DMS79 (cell line): Measurements from ENCODE around the gene ITPK1.
"Not testable (repeated sequence)": the region's sequence is repeated elsewhere in the genome, so short reads cannot be mapped to it uniquely, and the experiment has no call there.

Source experiments
- DNase-seq: peaks from one replicate; lab custom pipeline; 2025; lab: John Stamatoyannopoulos, UW

ITPK1 gene

DNA sequence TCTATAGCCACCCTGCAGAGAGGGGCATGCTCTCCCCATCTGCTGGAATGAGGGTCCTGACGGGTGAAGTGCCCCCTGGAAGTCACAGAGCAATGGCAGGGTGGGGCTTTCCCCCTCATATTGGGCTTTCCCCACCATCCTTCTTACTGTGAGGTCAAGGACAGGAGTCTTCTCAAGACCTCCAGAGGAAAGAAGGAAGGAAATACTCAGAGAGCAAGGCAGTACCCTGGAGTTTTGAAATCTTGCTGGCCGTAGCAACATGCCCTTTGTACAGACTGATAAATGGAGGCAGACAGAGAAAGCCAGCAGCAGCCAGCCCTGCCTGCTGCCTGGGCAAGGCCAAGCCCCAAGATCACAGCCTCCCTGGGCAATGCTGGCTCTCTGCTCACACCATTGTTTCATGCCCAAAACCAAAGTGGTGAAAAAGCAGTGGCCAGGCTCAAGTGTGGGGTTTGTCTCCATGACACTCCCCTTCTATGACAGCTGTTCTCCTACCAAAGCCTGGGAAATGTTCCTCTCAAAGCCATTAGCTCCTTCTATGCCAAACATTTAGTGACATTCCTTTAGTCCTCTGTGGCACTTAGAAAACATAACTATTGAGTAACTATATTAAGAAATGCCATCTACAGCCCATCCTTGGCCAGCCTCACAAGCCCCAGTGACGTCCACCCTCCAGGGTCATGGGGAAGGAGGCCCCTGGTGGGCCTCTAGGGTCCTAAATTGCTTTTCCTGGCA, 13.2 kb upstream of the ITPK1 start:
- no peak for DNase-seq

DNA sequence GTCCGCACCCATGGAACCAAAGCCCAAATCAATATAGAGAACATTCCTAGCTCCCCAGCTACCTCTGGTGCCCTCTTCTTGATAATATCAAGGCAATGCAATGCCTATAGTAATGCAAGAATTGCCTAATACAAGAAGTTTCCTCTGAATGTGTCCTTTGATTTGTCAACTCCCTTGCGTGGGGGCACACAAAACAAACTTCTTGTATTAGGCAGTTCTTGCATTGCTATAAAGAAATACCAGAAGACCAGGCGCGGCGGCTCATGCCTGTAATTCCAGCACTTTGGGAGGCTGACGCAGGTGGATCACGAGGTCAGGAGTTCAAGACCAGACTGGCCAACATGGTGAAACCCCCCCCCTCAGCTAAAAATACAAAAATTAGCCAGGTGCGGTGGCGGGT, 10.4 kb upstream of the ITPK1 start:
- no peak for DNase-seq

DNA sequence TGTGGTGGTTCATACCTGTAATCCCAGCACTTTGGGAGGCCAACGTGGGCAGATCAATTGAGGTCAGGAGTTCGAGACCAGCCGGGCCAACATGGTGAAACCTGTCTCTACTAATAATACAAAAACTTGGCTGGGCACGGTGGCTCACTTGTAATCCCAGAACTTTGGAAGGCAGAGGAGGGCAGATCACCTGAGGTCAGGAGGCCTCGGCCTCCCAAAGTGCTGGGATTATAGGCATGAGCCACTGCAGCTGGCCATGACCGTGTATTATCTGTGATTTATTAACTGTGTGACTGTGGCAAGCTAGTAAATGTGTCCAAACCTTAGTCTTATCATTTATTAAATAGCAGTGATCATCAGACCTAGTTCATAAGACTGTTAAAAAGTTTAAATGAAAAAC, 7.1 kb upstream of the ITPK1 start:
- DNase-seq = no peak

DNA sequence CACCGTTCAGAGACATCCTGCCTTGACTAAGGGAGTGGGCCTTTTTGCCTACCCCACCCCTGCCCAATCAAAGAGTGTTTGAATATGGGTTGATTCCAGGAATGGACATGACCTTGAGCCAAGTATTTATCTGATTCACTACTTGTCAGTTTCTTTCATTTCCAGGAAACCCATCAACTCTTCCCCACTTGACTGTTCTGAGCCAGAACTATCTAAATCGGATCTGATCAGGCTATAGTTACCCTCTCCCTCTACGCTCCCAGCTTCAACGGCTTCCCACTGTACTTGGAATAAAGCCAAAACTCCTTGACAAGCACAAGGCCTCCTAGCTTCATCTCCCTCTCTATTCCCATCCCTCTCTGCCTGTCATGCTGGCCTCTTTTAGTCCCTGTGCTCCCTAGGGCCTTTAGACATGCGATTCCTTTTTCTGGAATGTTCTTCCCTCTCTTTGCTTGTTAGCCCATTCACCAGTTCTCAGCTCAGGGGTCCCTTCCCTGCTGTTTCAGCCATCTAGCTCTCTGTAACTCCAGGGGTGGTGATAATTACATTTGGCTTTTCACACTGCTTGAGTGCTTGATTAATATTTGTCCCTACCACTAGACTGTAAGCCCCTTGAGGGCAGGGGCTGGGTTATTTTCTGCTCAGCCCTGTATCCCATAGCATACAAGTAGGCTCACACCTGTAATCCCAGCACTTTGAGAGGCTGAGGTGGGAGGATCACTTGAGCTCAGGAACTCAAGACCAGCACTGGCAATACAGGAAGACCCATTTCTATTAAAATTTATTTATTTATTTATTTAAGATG, 5.5 kb upstream of the ITPK1 start:
- peak; percentile 9 for DNase-seq

DNA sequence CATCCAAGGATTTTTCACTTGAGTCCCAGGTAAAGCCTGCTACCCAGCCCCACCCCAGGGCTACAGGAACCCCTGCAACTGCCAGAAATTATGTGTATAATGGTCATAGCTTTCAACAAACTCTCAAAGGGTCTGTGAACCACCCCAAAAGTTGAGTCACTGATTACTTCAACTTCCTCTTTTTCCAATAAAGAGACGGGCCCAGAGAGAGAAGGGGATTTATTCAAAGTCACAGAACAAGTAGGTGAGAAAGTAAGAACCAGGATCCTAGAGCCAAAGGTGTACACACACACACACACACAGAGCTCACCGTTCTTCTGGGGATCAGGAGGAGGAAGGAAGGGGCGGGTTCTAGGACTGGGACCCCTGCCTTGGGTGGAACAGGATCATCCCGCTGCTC, 4.8 kb upstream of the ITPK1 start:
- DNase-seq = no peak

DNA sequence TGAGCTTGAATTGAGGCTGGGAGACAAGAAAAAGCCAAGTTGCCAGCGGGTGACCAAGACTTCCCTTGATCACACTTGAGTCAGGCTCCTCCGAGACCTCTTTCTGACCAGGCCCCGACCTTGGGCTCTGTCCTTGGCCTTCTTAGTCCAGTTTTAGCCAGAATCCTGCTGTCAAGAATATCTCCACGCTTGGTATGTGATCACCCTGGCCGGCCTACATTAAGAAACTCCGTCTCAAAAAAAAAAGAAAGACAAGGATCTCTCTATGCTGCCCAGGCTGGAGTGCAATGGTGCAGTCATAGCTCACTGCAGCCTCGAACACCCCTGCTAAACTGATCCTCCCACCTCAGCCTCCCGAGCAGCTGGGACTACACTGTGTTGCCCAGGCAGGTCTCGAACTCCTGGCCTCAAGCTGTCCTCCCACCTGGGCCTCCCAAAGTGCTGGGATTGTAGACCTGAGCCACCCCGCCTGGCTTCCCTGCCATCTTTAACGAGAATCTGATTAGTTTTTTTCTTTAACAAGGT, 1.0 kb upstream of the ITPK1 start:
- no peak for DNase-seq

DNA sequence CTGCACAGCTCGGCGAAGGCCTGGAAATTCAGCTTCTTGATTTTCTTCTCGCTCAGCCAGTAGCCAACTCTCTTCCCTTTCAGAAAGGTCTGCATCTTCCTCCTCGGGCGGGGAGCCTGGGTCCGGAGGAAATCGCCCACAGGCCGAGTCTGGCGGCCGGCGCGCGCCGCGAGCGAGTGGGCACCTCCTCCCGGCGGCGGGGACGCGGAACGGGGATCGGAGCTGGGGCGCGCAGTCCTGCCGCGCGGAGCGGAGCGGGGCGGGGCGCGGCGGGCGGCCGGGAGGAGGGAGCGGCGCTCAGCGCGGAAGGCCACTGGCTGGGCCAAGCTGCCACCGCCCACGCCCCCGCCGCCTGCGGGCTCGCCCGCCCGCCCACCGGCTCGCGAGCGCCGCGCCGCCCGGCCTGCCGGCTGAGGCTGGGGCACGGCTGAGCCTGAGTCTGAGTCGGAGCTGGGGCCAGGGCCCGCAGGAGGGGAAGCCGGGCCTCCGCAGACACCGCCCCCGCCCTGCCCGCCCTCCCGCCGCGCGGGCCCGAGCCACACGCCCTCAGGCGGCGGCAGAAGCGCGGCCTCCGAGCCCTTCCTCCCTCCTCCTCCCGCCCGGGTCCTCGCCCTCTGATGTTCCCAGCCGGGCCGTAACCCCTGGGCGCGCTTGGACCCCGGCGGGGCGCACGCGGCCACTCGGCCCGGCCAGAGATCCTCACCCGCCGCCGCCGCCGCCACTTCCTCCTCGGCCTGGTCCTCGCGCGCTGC, 480 bp downstream of the ITPK1 start:
- DNase-seq = peak; percentile 43

DNA sequence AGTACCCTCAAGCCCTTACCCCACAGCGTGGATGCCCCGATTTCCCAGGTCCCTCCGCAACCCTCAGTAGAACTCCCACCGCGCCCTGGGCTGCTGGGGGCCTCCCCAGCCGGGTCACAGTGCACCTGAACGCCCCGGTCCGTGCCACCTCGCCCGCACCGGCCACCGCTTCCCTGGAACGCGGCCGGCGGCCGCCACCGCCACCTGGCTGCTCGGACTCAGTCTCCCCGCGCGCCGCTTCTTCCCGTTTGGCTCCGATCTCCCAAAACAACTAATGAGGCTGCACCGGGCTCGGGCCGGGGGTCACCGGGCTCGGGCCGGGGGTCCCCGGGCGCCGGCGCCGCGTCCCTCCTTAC, 1.0 kb downstream of the ITPK1 start:
- DNase-seq = no peak

DNA sequence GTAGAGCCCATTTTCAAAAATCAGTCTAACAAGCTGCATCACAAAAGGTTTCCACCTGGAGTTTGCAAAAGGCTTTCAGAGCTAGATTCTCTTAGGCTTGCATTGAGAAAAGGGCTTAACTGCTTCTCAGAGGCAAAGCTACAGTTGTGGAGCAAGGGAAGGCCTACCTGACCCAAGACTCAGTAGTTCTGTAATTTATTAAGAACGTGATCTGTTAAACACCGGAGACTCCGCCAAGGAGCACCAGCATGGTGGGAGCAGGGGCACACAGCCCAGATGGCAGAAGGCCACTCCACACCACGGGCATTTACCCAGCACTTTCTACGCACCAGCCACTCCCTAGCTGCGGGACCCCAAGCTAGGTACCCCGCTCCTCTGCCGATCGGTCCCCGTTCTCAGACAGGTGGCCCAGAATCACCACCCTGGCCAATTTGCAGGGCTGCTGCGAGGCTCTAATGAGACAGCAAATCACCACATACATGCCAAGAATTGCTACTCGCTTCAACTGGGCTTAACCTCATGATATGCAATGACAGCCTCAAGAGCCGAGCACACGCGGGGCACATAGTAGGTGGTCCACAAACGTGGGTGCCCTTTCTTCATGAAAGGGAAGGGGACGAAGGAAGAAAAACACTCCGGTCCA, 1.5 kb downstream of the ITPK1 start:
- peak; percentile 43 for DNase-seq

DNA sequence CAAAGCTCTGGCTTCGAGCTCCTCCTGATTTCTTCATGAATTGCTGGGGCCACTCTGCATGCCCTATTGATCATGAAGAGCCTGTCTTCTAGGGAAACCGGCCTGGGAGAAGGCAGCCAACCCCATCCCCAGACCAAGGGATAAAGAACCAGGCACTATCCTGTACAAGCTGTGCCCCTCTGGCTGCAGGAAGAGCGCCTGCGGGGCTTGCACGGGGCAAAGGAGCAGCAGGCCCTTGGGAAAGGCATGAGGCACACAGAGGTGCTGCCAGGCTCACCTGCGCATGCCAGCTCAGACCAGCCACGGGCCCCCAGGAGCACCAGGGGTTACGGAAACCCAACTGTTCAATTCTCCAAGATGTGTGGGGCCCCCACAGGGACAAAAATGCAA, 2.1 kb downstream of the ITPK1 start:
- DNase-seq = no peak

DNA sequence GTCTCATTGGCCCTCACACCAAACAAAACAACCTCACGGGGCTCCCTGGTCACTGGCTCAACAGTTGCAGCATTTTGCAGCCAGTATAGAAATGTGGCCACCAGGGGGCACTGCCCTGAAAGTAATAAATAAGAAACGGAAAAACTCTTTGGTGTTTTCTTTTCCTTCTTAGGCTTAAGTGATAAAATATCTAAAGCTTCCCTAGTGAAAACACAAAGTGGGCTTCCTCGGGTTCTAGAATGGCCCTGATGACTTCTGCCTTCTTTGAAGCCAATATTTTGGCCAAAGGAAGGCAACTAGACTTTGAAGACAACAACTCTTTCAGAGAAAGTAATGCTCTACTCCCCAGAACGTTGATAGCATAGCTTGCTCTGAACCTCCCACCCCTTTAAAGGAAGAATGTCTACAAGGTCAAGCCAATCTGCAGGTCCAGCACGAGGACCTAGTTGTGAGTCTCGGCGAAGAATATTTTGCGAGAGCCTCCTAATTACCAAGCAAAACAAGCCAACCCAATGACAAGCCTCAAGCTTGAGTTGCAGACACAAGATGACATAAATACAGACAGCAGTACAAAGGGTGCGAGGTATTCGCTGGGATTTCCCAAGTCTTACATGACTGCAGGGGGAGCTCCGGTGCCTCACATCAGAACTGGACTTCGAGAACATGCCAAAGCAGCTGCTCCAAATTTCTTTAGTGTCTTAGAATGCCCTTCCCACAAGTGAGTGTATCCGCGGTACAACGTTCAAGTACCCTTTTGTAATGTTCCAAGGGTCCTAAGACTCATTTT, 2.6 kb downstream of the ITPK1 start:
- peak; percentile 66 for DNase-seq

DNA sequence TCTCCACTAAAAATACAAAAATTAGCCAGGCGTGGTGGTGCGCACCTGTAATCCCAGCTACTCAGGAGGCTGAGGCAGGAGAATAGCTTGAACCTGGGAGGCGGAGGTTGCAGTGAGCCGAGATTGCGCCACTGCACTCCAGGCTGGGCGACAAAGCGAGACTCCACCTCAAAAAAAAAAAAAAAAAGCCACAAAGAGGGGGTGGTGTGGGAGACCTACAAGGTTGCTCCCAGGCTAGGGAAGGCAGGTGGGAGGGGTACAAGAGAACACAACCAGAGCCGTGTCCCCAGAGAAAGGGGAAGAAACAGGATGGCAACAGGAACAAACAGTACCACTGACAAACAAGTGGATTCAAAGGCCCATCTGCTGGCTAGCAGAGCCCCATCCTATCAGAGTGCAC, 4.2 kb downstream of the ITPK1 start:
- peak; percentile 28 for DNase-seq

DNA sequence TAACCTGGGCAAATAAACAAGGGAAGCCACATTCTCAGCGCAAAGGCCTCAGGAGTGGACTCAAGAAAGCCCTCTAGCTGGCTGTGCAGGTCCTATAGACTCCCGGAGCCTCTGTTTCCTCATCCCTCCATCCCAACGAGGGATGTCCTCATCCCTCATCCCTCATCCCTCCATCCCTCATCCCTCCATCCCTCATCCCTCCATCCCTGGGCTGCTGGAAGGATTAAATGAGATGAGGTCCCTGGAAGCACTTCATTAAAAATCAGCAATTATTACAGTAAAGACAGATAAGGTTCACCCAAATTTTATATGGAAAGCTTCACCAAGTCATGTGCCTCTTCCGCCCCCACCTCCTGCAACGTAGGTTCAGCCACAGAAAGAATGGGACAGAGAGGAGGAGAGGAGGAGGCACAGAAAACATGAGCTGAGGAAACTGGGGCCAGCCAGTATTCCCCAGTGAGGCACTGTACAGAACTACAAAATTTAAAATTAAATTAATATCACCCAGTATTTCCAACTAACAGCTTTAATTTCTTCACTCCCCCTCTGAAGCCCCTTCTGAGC, 4.8 kb downstream of the ITPK1 start:
- DNase-seq = no peak

DNA sequence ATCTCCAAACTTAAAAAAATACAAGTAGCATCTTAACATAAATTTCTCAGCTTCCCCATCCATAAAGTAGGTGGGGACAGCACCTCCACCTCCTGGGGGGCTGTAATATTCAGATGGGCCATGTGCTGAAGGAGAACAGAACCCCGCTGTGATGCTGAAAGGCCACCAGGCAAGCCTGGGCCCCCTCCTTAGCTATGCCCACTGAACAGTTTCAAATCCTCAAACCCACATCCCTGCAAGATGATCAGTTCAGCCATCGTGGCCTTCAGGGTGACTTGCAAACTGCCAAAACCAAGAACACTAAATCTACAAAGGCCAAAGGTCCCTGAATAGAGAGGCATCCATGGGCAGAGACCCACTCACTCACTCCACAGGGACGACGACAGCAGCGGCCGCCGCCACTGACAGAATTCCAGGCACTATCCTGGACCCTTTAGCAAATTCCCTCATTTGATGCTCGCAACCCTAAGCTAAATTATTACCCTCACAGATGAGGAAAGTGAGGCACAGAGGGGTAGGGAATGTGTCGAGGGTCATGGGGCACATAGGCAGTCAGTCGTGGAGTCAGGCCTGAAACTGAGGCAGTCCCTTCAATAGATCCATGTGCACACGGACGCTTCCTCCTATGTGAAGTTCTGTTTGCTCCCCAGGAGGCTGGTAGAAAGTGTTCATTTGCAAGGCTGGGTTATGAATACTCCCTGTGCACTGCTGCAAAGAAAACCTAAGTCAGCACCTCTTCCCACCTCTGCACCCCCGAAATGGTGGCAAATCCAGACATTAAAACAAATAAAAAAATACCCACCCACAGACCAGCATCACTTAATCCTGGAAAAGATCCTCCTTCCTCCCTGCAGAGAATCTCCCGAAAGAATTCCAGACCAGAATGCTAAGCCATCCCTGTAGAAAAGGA, 5.9 kb downstream of the ITPK1 start:
- no peak for DNase-seq

DNA sequence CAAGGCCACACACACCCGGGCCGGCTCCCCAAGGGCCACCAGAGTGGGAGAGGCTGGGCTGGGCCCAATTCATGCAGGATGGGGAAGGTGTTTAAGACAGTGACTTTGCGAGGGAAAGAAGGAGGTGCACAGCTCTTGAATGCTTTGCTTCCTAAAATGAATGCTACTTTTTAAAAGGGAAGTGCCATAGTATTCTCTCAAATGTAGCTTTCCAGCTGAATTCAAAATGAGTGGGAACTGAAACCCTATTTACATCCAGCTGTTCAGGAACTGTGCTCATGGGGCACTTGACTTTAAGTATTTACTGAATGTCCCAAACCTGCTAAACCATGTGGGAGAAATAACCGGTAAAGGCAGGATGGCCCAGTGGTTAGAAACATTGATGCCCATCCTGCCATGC, 7.6 kb downstream of the ITPK1 start:
- DNase-seq = no peak

DNA sequence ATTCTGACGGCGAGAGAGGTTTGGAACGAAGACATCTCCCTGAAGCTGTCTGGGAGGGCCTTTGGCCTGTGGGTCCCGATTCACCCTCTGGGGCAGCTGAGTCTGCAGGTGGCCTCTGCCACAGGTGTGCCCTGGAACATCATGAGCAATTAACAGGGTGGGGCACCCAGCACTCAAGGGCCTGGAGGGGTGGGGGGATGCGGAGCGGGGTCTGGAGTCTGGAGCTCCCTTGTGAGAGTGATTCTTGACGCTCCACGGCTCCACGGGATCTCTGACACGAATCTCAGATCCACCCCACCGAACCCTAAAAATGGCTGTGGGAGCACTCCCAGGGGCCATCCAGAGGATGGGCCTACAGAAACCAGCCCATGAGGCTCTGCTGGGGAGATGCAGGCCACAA, 8.3 kb downstream of the ITPK1 start:
- no peak for DNase-seq

DNA sequence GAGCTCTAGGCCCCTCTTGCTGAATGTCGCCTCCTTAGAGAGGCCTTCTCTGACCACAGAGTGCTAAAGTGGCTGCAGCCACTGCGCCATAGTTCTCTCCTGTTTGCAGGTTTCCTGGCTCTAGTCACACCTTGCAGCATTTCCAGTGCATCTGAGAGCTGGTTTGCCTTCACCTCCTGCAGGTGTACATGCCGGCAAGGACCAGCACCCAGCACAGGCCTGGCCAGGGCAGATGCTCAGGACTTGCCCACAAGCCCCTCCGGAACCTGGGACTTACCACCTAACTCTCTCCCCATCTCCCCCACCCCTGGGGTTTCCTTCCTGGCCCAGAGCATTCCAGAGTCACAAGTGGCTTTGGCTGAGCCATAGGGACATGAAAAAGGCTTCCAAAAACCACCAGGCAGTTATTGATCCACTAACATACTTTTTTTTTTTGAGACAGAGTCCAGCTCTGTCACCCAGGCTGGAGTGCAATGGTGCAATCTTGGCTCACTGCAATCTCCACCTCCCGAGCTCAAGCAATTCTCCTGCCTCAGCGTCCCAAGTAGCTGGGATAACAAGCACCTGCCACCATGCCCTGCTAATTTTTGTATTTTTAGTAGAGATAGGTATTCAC, 9.1 kb downstream of the ITPK1 start:
- no peak for DNase-seq

DNA sequence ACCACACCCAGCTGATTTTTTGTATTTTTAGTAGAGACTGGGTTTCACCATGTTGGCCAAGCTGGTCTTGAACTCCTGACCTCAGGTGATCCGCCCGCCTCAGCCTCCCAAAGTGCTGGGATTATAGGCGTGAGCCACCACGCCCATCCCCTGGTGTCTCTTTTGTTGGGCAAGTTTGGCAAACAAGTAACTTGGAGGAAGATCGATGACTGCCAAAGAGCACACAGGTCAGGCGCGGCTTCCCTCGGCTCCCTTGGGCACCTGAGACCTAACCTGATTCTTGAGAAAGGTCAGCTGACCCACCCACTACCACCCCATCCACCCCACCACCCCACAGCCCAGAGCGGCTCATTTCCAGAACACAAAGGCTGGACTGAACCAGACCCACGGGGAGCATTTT, 9.9 kb downstream of the ITPK1 start:
- DNase-seq = not testable (repeated sequence)

DNA sequence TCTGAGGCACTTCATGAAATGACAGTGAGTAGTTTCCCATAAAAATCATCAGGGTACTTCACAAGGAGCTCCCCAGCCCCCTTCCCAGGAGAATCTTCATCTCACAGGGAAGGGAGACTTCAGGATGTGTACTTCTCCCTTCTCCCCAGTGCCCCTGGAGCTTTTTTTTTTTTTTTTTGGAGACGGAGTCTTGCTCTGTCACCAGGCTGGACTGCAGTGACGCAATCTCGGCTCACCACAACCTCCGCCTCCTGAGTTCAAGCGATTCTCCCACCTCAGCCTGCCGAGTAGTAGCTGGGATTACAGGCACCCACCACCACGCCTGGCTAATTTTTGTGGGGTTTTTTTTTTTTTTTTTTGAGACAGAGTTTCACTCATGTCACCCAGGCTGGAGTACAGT, 10.4 kb downstream of the ITPK1 start:
- no peak for DNase-seq

DNA sequence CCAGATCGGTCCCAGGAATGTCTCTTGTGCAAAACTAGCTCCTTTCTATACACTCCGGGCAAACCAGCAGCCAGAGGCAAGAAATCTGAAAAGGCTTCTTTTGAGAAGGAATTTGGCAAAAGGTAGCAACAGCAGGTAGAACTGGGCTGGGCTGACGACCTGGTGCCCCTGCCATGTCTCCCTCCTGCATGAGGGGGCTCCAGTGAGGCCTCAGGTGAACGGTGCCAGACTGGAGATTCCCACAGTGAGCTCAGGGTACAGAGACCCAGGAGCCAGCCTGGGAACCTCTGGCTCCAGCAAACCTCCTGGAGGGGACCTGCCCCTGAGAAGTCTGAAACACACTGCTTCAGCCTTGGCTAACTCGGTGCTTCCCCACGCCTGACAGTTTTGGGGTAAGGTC, 10.8 kb downstream of the ITPK1 start:
- no peak for DNase-seq
